ACHN (cell line): ENCODE data around the gene USP21.

Source experiments
- DNase-seq: peaks from one replicate; pipeline ENCODE4 v3.0.0-alpha.2; 2015
- in situ Hi-C: cut with HindIII; loops from 2 replicates; pipeline ENCODE4 v1.10.0; 2017; ENCODE audit warnings: low sequenced_read_pairs, low pct_ligation_motif_present, low pct_unique_long_range_greater_than_20kb

Gene USP21

GRCh38 chr1:161165742-161166668, 6.7 kb downstream of the USP21 start, which contains the start of gene PPOX:
Gene PPOX, plus strand, starts transcription at chr1:161166426. Its CDS starts 422 bp downstream, at chr1:161166848.
- in situ Hi-C loops: no loop called here
- DNase-seq: peak; percentile 99

- in situ Hi-C loops: no loop called here
- peak; percentile 30 for DNase-seq
These were observed 7.6 kb downstream of the USP21 start for GRCh38 chr1:161166669-161167548.

- in situ Hi-C loops: no loop called here
- DNase-seq: no peak
These were observed 9.6 kb downstream of the USP21 start for GRCh38 chr1:161168906-161169305.

- no peak for DNase-seq
- in situ Hi-C loops: no loop called here
These were observed 11.9 kb downstream of the USP21 start for GRCh38 chr1:161171191-161171590.

GRCh38 chr1:161171696-161172095, 12.4 kb downstream of the USP21 start:
- in situ Hi-C loops: no loop called here

GRCh38 chr1:161172349-161172748, 13.0 kb downstream of the USP21 start:
- DNase-seq: no peak
- in situ Hi-C loops: no loop called here

More at GRCh38 chr1:161171696-161172095, 12.4 kb downstream of the USP21 start:
- no peak for DNase-seq

- in situ Hi-C loops: no loop called here
- no peak for DNase-seq
These were observed 13.6 kb downstream of the USP21 start for GRCh38 chr1:161172776-161173376.

GRCh38 chr1:161173711-161174110, 14.4 kb downstream of the USP21 start:
- in situ Hi-C loops: no loop called here
- DNase-seq: no peak

- DNase-seq: no peak
- in situ Hi-C loops: no loop called here
These were observed 15.6 kb downstream of the USP21 start for GRCh38 chr1:161174911-161175310.

GRCh38 chr1:161175771-161176453, 16.6 kb downstream of the USP21 start:
- DNase-seq: no peak
- in situ Hi-C loops: no loop called here

- DNase-seq: no peak
- in situ Hi-C loops: no loop called here
These were observed 17.3 kb downstream of the USP21 start for GRCh38 chr1:161176468-161177111.

- in situ Hi-C loops: no loop called here
- DNase-seq: peak; percentile 82
These were observed 18.0 kb downstream of the USP21 start, which contains the start of gene B4GALT3 for GRCh38 chr1:161177112-161177935. Gene B4GALT3, minus strand, starts transcription at chr1:161177507. Its CDS starts 1,447 bp downstream, at chr1:161176060.

- no peak for DNase-seq
- in situ Hi-C loops: no loop called here
These were observed 18.6 kb downstream of the USP21 start for GRCh38 chr1:161177936-161178244.

GRCh38 chr1:161179698-161180097, 20.4 kb downstream of the USP21 start:
- in situ Hi-C loops: no loop called here
- no peak for DNase-seq

- in situ Hi-C loops: no loop called here
- DNase-seq: peak; percentile 24
These were observed 21.3 kb downstream of the USP21 start for GRCh38 chr1:161180639-161181038.

GRCh38 chr1:161182214-161182613, 22.9 kb downstream of the USP21 start:
- peak; percentile 36 for DNase-seq
- in situ Hi-C loops: no loop called here

GRCh38 chr1:161185282-161185682, 26.0 kb downstream of the USP21 start:
- peak; percentile 19 for DNase-seq
- in situ Hi-C loops: no loop called here
